Right renal cortex interstitium (tissue), 3 donors: ENCODE measurements around the gene MAP4K2. TPM values are rescaled to one million over a fixed set of nuclear protein-coding genes. Genes with fewer than 3 reads are reported as not detected.

Experiments used
- DNase-seq, 3 donors: peaks; one replicate each; pipeline ENCODE4 v3.0.0-alpha.2; 2013; ENCODE audit warnings: low read depth in 3 of 3, low spot score in 2 of 3
- polyA plus RNA-seq, 3 donors: library from polyadenylated mRNA; unstranded; fragments of 120-200 nt; gene quantifications; one replicate each; pipeline ENCODE4 v1.2.1, GENCODE V29; 2013; ENCODE audit not compliant: insufficient read length in 3 of 3

Gene MAP4K2
- polyA plus RNA-seq, 3 donors, result 17.0 to 18.5 (median 18.5) TPM

DNA sequence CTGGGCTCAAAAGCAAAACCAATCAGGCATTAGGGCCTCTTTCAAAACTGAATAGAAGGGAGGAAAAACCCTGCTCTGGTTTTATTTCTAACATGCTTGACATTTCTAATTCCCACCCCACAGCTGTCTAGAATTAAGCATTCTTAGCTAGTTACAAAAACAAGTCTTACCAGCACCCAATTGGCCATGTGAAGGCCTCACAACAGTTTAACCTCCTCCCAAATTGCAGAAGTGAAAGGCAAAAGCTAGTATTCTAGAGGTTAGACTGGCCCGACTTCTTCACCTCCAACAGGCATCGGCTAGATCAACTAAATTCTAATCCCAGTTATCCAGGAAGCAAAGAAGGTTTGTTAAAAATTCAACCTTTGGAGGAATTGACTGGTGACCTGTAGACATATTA lies 31.2 kb downstream of the MAP4K2 start:
- no peak for DNase-seq

- no peak for DNase-seq
These were observed 32.9 kb downstream of the MAP4K2 start for GRCh38 chr11:64770120-64770519.

GRCh38 chr11:64769283-64769682 lies 33.7 kb downstream of the MAP4K2 start:
- no peak for DNase-seq

DNA sequence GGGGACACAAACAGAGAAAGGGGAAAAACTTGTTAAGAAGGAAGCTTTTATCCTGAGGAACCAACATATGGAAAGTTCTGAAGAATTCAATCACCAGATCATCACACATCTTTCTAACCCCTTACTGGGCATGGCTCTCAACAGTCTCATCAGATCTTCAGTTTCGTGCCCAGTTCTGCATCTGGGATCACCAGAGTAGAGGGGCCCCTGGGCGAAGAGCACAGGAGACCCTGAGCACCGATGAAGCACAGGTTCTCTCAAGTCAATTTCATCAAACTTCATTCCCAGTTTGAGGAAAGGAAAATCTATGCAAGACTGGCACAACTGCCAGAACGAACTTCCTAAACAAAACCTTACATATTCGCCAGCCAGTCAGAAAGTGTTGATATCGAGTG lies 34.7 kb downstream of the MAP4K2 start:
- DNase-seq, result no peak

DNA sequence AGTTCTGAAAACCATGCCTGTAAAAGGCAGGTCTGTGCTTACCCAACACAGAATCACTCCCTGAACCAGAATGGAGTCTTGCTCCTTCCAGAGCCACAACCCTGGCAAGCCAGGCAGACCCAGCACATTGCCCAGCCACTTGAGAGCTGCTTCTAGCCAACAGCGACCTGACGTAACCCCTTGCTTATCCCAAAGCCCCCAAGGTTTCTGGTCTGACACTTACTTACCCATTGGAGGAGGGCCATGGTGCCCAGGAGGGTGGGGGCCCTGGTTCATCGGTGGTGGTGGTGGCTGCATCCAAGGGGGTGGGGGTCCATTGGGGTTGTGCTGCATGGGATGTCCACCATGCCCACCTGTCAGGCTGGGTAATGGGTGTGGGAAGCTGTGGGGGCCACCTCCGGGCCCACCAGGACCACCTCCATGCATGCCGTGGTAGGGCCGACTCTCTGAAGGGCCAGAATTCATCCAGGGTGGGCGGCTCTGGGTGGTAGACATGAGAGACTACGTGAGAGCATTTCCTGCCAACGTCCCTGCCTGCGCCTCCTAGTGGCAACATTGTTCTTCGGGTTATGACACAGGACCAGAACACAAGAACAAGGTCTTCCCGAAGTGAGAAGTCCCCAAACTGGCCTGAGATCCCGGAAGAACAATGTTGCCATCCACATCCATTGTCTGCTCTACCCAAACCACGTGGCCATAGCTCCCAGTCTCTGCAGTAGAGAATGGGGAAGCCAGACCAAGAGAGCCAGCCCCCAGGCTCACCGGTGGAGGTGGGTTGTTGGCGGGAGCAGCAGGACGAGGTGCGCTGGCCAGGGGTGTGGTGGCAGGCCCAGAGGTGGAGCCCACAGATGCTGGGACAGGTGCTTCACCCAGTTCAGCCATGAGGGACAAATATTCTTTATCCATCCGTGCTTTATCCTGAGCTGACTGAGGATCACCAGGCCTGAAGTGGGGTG lies 35.4 kb downstream of the MAP4K2 start:
- DNase-seq, result no peak

DNA sequence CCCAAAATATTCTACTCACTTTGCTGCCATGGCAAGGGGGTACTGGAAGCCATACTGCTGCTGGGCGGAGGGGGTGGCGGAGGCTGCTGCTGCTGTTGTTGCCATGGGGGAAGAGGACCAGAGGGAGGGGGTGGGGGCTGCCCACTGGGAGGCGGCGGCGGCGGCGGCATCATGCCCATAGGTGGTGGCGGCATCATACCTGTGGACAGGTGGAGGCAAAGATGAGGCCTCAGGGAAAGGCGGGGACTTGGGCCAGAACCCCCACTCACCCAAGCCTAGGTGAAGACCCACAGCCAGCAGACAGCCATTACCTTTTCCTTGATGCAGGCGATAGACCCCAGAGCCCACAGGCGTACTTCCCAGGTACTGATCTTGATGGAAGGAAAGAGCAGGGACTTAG lies 36.1 kb downstream of the MAP4K2 start:
- no peak for DNase-seq

GRCh38 chr11:64765851-64766665 lies 37.0 kb downstream of the MAP4K2 start:
- no peak for DNase-seq

GRCh38 chr11:64765291-64765850 lies 37.6 kb downstream of the MAP4K2 start:
- DNase-seq, result no peak

- DNase-seq, result no peak
These were observed 38.3 kb downstream of the MAP4K2 start for GRCh38 chr11:64764753-64765152.

GRCh38 chr11:64764040-64764611 lies 38.9 kb downstream of the MAP4K2 start:
- no peak for DNase-seq

- no peak for DNase-seq
These were observed 39.4 kb downstream of the MAP4K2 start for GRCh38 chr11:64763526-64764039.

DNA sequence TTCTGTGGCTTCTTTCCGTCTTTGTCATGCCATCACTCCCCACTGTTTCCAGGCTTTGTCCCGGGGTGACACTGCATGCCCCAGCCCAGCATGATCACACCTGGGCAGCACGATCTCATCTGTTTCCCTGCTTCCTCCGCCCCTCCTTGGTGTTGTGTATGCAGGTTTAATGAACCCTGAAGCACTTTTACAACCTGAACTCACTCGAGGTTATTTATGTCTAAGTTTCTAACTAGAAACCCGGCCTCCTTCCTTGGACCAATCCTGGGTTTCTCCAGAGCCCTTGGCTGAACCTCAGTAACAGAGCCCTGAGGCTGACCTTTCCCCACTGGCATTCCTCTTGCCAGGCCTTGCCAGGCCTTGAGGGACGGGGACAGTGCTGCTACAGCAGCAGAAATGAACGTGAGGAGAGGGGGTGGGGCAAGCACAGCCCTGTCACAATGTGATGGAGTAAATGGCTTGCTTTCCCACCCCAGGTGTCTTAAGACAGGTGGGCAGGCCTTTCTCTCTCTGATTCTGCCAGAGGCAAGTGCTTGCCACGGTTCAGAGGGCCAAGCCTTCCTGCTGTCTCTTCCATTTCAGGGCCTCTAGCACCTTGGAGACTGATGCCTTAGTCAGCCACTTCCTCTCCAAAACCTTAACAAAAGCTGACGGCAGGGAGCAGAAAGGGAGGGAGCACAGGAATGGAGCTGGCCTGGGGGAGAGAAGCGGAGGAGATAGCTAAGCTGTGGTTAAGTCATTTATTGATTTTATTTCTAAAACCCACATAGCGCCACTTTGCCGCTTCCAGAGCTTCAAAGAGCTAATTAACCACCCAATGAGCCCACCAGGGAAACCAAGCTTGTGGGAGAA lies 40.1 kb downstream of the MAP4K2 start:
- peak in 2 of 3 donors; percentile 76 to 87 for DNase-seq

- DNase-seq, result no peak
These were observed 40.7 kb downstream of the MAP4K2 start for GRCh38 chr11:64762277-64762673.

DNA sequence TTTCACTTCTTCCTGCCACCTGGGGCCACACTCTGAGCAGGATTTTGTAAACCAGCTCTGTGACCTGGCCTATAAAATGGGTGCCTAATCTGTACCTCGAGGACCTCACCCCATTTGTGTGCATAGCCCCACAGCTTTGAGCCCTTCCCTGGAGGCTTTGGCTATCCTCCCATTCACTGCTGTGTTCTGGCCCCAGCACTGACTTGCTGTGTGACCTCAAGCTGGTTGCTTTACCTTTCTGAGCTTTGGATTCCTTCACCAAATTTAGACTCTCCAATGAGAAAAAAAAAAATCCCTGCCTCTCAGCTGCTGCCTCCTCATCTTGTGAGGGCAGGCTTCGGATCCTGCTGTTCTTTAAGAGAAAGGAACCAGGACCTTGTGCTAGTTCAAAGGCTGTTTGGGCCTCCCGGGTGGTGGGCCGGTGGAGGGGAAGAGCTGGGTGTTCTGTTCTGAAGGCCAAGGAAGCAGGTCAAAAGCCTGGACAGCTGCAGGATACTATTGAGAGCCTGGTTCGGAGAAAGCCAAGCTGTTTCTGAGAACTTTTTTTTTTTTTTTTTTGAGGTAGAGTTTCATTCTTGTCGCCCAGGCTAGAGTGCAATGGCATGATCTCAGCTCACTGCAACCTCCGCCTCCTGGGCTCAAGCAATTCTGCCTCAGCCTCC lies 42.1 kb downstream of the MAP4K2 start:
- no peak for DNase-seq

- DNase-seq, result no peak
These were observed 43.0 kb downstream of the MAP4K2 start, which contains the start of gene PYGM for GRCh38 chr11:64759722-64760719. TSS of gene PYGM (minus strand) at chr11:64759974. CDS start at chr11:64759898, 76 bp downstream.

- DNase-seq, result no peak
These were observed 43.8 kb downstream of the MAP4K2 start for GRCh38 chr11:64759131-64759721.

DNA sequence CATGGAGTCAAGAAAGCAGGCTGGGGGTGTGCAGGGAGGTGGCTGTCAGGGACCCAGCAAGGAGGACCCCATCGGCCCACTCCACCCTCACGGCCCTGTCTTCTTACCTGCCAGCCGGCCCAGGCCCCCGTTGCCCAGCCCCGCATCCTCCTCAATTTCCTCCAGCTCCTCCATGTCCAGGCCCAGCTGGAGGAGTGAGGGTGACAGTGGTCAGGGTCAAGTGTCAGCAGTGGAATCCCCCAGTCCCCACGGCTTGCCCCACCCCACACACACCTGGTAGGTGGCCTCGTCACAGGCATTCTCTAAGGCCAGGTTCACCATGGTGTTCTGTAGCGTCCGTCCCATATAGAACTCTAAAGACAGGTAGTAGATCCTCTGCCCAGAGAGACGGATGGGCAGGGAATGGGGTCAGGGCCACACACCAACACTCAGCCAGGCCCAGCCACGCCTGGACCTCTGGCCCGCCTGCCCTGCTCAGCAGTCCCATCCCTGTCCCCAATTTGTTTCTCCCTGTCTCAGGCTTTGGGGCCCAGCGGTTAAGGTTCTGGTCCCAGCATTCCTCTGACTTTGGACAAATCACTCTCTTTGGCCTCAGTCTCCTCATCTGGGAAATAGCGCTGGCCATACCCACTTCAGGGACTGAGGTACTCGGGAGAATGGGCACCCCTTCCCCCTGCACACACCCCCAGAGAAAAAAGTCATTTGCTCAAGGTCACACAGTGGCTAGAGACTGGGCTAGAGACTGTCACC lies 44.5 kb downstream of the MAP4K2 start:
- DNase-seq, result no peak
